ENCODE data around the gene COBL. TPM values are rescaled to one million over a fixed set of nuclear protein-coding genes. Genes with fewer than 3 reads are reported as not detected.

COBL gene
- total RNA-seq, 1 donor from 2014 or later, result not detected

DNA sequence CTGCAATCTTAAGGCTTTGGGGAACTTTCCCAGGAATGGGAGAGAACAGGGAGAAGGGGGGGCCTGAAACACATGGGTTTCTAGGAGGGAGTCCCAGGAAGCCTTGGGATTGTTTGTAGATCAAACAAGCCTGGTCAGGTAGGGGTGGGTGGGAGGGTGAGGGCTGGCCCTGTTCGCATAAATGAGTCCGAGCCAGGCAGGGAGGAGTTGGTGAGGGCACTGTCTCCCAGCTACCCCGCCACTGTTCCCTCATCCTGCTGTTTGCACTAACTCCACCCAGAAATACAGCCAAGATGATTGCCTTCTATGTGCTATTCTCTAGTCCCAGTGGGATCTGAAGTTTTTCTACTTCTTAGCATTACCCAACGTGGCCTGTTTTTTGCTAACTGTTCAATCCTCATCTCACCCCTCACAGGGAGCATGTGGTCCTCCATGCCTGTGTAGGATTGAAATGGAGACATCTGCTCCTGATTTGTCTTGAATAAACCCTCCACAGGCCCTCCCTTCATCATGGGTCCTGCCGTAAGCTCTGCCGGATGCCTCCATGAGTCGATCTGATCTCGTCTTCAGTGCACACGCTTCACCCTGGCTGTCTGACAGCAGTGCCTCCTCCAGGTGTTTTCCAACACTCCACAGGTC lies 257.0 kb downstream of the COBL start:
- no peak for DNase-seq (ENCODE audit: low read depth, low spot score)

DNA sequence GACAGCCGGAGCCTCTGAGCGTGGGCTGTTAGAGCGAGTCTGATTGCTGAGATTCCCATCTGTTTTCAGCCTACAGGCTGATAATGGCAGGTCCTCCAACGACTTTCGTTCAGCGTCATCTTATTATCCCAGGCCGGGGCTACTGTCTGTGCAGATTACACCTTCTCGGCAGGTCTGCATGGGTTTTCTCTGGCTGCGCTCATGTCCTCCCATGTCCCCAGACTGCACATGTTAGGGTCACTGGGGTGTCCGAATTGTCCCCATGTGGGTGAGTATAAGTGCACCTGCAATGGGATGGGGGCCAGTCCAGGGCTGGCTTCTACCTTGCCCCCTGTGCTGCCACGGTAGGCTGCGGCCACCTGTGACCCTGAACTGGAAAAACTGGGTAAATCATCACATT lies 257.8 kb downstream of the COBL start:
- DNase-seq (ENCODE audit: low read depth, low spot score), result no peak

- no peak for DNase-seq (ENCODE audit: low read depth, low spot score)
Measured at GRCh38 chr7:51055039-51055840, 261.4 kb downstream of the COBL start.

DNA sequence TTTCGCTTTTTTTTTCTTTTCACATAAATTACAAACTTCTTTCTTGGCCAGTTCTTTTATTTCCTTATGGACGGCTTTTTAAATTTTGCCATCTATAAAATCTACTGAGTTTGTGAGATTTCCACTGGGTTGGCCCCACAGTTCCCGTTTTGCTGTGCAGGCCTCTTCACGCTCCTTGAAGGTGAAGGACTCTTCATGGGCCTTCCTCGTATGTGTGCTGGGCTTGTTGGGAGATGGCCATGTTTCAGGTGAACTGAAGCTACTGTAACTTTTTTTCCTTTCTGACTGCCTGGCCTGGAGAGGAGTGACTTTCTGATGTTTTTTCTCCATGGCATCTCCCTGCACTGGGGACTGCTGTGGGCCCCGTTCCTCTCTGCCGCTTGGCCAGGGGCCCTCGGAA lies 262.4 kb downstream of the COBL start:
- DNase-seq (ENCODE audit: low read depth, low spot score), result no peak

DNA sequence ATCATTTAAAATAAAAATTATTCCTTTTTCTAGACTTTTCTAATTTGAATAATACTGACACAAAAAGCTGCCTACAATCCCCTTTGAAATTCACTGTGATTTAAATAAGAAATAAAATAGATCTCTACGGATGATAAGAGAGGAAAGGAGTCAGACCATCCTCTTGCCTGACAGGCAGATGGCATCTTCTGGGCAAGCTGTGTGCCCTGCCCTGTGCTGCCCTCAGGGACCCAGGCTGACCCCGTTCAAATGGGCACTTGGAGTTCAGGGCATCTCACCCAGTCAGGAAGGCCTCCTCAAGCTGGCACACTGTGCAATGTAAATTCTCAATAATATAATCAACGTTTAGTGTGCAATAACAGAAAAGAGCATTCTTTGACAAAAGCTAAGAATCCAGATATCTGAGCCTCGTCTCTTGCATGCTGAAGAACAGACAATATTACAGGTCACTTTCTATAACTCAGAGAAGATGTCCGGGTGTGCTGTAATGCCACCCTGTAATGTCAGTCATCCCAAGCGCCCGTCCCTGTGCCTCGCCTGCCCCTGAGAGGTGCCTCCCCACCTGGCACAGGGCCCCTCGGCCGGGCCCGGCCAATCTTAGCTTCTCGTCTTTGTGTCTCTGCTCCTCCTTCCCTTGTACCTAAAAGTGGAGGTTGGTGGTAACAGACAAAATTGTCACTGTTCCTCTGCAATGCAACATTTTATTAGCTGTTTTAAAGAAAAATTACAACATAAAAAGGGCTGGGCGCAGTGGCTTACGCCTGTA lies 263.3 kb downstream of the COBL start:
- no peak for DNase-seq (ENCODE audit: low read depth, low spot score)

DNA sequence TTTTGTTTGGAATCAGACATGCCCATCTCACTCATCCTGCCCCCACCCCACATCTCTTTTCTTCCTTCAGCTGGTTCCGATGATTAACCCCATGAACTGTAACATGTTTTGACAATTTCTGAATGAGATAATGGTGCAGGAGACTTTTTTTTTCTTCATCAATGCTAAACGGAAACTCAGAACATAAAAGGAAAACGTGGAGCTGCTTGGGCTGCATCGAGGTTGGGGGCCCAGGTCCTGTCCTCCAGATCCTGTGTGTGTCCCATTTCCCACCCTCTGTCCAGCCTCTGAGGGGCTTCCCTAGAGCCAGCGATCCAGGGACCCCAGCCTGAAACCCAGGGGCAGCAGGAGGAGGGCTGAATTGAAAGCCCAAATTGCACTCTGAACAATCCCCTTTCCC lies 270.1 kb downstream of the COBL start:
- DNase-seq (ENCODE audit: low read depth, low spot score), result no peak

- no peak for DNase-seq (ENCODE audit: low read depth, low spot score)
Measured at GRCh38 chr7:51046103-51046466, 270.5 kb downstream of the COBL start.

DNA sequence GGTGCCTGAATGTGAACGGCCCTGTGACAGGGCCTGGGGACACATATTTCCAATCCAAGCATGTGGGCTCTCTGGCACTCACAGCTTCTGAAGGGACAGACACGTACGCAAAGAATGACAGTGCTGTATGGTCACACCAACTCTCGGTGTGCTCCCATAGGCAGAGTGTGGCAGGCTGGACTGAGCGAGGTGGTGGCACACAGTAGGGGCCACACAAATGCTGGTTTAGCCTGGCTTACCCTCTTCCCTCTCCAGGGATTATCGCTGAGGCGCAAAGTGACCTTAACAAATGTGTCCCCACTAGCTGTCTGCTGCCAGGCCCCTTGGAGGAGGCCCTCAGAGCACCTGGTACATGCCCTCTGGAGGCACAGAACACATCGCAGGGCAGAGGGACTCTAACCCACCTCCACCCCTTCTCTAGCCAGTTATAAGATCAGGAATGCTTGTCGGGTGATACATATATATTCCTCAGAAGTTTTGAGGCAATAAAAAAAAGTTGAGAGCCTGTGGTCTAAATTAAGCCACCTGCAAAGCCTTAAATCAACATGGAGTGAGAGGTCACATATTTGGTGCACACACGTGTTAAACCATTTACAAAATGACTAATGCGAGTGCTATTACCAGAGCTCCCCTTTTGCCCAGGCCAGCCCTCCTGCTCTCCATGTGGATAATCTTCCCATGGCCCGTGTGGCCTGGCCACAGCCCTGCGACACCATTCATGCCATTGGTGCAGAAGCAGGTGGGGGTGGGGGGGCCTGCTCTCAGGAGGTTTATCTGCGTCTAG lies 271.1 kb downstream of the COBL start:
- no peak for DNase-seq (ENCODE audit: low read depth, low spot score)

GRCh38 chr7:51043461-51043860 lies 273.1 kb downstream of the COBL start:
- no peak for DNase-seq (ENCODE audit: low read depth, low spot score)

DNA sequence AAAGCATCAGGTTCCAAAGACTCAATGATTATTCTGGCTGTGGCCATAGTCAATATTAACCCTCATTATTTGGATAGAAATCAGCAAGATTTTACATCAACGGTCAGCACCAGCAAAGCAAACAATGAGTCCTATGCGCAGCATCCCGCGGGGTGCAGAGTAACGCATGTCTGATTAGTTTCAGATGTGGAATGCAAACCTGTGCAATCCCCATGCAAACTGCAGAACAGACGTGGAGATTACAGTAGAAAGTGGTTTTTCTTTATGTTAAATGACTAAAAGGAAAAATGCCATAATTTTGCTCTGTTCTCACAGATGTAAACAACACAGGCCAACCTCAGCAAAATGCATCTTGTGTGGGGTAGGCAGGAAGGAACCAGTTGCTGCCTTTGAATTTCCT lies 275.8 kb downstream of the COBL start:
- DNase-seq (ENCODE audit: low read depth, low spot score), result no peak

- DNase-seq (ENCODE audit: low read depth, low spot score), result no peak
Measured at GRCh38 chr7:51038573-51038972, 278.0 kb downstream of the COBL start.

- DNase-seq (ENCODE audit: low read depth, low spot score), result no peak
Measured at GRCh38 chr7:51035716-51036115, 280.9 kb downstream of the COBL start.

DNA sequence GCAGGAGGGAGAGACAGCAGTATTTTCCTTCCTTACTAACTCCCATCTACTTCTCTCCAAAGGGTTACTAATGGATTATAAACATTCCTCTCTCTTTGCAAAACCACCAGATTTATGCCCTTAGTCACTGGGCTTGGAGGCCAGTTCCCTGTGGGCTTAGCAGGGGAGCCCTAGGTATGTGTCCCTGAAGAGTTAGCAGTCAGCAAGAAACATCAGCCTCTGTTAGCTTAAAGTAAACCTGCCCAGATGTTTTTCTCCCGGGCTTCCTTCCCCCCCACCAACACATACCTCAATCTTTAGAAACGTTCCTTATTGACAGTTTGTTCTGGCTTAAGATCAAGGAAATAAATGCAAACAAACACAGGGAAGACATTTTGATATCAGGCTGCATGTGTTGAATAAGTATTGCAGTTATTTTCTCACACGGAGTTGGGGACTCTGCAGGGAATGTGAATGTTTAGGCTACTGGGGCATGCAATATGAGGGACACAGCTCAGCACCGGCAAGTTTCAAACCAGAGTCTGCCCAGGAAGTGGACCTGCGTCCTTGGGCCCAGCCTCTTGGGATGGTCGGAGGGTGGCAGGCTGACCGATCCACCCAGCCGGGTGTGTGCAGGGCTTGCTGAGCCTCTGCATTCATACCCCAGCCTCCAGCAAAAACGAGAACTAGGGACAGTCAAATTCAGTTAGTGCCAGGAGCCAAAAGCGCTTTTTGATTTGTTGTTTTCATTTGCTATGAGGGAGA lies 281.9 kb downstream of the COBL start:
- DNase-seq (ENCODE audit: low read depth, low spot score), result no peak

DNA sequence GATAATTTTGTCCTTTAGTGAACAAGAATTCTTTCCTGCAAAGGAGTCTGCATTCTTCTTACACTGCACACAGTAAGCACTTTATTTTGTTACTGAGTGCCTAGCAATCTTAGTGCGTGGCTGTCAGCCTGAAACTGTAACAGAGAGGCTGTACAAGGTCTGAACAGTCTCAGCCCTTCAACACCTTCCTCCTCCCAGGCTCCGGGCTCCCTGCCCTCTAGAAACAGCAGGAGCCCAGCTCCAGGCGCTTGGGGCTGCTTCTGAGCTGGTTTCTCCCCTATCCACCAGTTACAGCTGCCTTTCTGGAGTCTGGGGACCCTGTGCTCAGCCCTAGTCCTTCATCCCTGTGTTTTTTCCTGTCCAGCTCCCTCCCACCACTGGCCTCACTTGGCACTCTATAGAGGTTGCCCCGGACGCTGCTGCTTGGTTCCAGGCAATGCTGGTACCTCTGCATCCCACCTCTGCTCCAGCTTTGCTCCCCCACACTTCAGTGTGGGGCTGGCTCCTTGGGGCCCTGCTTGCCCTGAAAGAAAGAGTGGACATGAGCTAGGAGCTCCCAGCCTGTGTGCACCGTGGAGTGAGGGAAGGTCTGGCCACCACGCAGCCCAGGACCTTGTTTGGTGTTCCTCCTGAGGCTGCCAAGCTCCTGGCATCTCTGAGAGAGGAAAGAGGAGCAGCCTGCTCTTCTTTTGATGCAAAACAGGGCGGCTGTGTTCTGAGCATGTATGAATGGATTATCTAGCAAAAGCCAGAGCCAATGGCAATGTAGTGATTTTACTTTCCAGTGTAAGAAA lies 282.7 kb downstream of the COBL start:
- no peak for DNase-seq (ENCODE audit: low read depth, low spot score)

GRCh38 chr7:51031791-51032515 lies 284.7 kb downstream of the COBL start:
- DNase-seq (ENCODE audit: low read depth, low spot score), result no peak

DNA sequence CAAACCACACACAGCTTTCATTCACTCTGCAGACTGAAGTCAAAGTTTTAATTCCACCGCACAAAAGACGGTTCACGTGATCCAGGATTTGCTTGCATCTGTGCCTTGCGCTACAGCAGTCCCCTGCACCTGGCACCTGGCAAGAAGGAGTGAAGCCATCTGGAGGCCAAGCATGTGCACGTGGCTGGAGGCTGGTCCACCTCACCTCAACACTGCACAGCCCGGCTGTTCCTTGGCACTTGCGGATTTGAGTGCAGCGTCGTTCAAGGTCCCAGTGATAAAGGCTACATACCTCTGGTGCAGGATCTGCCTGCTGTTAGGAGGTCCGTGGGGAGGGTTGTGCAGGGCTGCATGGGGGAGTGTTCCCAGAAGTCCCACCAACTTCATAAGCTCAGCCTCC lies 285.4 kb downstream of the COBL start:
- DNase-seq (ENCODE audit: low read depth, low spot score), result no peak

- no peak for DNase-seq (ENCODE audit: low read depth, low spot score)
Measured at GRCh38 chr7:51029701-51030191, 286.9 kb downstream of the COBL start.

- no peak for DNase-seq (ENCODE audit: low read depth, low spot score)
Measured at GRCh38 chr7:51029131-51029530, 287.5 kb downstream of the COBL start.

Measured in pulmonary artery endothelial cell (primary cell).